HepG2 (cell line): ENCODE data around the gene GPR149. TPM values are rescaled to one million over a fixed set of nuclear protein-coding genes. Genes with fewer than 3 reads are reported as not detected.
A peak's percentile ranks its signal among the peaks of the same experiment; 100 is the strongest.

ENCODE experiments used
- AHR ChIP-seq: IDR thresholded peaks from 2 replicates; pipeline ENCODE4 v1.6.1; 2018; ENCODE audit warnings: missing genetic modification reagents, missing compliant biosample characterization
- AKAP8 ChIP-seq: sonication (generic); formaldehyde crosslinking; IDR thresholded peaks from 2 replicates; pipeline ENCODE4 v1.5.1; 2020; ENCODE audit warnings: mild to moderate bottlenecking, missing genetic modification reagents
- CCAR2 ChIP-seq: fragments of 200-400 bp; formaldehyde crosslinking; optimal IDR thresholded peaks from 2 replicates; pipeline ENCODE3; 2018; ENCODE audit warnings: low read depth, mild to moderate bottlenecking, low read length, moderate library complexity
- EED ChIP-seq: sonication (generic); formaldehyde crosslinking; IDR thresholded peaks from 2 replicates; pipeline ENCODE4 v1.5.0; 2020; ENCODE audit warnings: mild to moderate bottlenecking, missing genetic modification reagents
- EP300 ChIP-seq, 3 experiments: sonication (generic) in 1 of 3; formaldehyde crosslinking in 1 of 3; IDR thresholded peaks; 2 replicates each; pipeline versions ENCODE4 v1.5.1 to v1.6.1; 2011 to 2020; ENCODE audit warnings: low read depth in 2 of 3, low read length in 2 of 3, borderline replicate concordance in 1 of 3, improper control_type of control experiment in 1 of 3, mild to moderate bottlenecking in 1 of 3, missing genetic modification reagents in 1 of 3, moderate library complexity in 1 of 3
- HNRNPL ChIP-seq: fragments of 200-400 bp; formaldehyde crosslinking; IDR thresholded peaks from 2 replicates; pipeline ENCODE4 v1.6.1; 2017; ENCODE audit warnings: mild to moderate bottlenecking, low read depth, low read length
- LCORL ChIP-seq, 2 experiments: fragments of 450-650 bp in 1 of 2; sonication (generic) in 1 of 2; formaldehyde crosslinking in 1 of 2; IDR thresholded peaks; 2 replicates each; pipeline versions ENCODE4 v1.5.0 to v1.6.1; 2017 to 2020; ENCODE audit warnings: antibody characterized with exemption in 1 of 2, missing genetic modification reagents in 1 of 2
- MYC ChIP-seq: sonication (generic); formaldehyde crosslinking; IDR thresholded peaks from 2 replicates; pipeline ENCODE4 v1.9.0; 2021; ENCODE audit warnings: missing genetic modification reagents, borderline replicate concordance
- MYNN ChIP-seq: sonication (generic); formaldehyde crosslinking; IDR thresholded peaks from 2 replicates; pipeline ENCODE4 v1.4.0; 2020; ENCODE audit warnings: mild to moderate bottlenecking, low read depth, missing genetic modification reagents
- NCOA2 ChIP-seq: sonication (generic); formaldehyde crosslinking; IDR thresholded peaks from 2 replicates; pipeline ENCODE4 v1.8.0; 2022; ENCODE audit warnings: inconsistent platforms
- RELA ChIP-seq: sonication (generic); formaldehyde crosslinking; IDR thresholded peaks from 2 replicates; pipeline ENCODE4 v1.4.0; 2020; ENCODE audit warnings: missing genetic modification reagents
- RFX5 ChIP-seq: IDR thresholded peaks from 2 replicates; pipeline ENCODE4 v1.6.1; 2011; ENCODE audit warnings: low read depth, low read length, improper control_type of control experiment
- SIN3B ChIP-seq: fragments of 150-350 bp; IDR thresholded peaks from 2 replicates; pipeline ENCODE4 v1.6.1; 2014; ENCODE audit warnings: low read length
- SRSF1 ChIP-seq: fragments of 200-400 bp; formaldehyde crosslinking; optimal IDR thresholded peaks from 2 replicates; pipeline ENCODE3; 2017; ENCODE audit warnings: mild to moderate bottlenecking, low read depth, low read length, moderate library complexity
- ZBTB1 ChIP-seq: sonication (generic); formaldehyde crosslinking; IDR thresholded peaks from 2 replicates; pipeline ENCODE4 v1.4.0; 2020; ENCODE audit warnings: missing genetic modification reagents, borderline replicate concordance
- ZBTB38 ChIP-seq: sonication (generic); formaldehyde crosslinking; IDR thresholded peaks from 2 replicates; pipeline ENCODE4 v1.5.1; 2020; ENCODE audit warnings: mild to moderate bottlenecking, missing genetic modification reagents
- ZNF292 ChIP-seq: sonication (generic); formaldehyde crosslinking; IDR thresholded peaks from 2 replicates; pipeline ENCODE4 v1.8.1; 2022; ENCODE audit warnings: mild to moderate bottlenecking, low read depth, missing genetic modification reagents, borderline replicate concordance
- ZNF382 ChIP-seq: sonication (generic); formaldehyde crosslinking; IDR thresholded peaks from 2 replicates; pipeline ENCODE4 v1.5.0; 2020; ENCODE audit warnings: missing genetic modification reagents, mild to moderate bottlenecking, borderline replicate concordance
- ZNF431 ChIP-seq: sonication (generic); formaldehyde crosslinking; IDR thresholded peaks from 2 replicates; pipeline ENCODE4 v1.9.0; 2022; ENCODE audit warnings: missing genetic modification reagents, low read depth, mild to moderate bottlenecking, borderline replicate concordance
- ZNF44 ChIP-seq: sonication (generic); formaldehyde crosslinking; IDR thresholded peaks from 2 replicates; pipeline ENCODE4 v1.5.1; 2020; ENCODE audit warnings: mild to moderate bottlenecking, missing genetic modification reagents
- ZNF496 ChIP-seq: sonication (generic); formaldehyde crosslinking; IDR thresholded peaks from 2 replicates; pipeline ENCODE4 v1.8.1; 2023; ENCODE audit warnings: mild to moderate bottlenecking, moderate library complexity, missing genetic modification reagents; ENCODE audit not compliant: insufficient replicate concordance
- ZNF549 ChIP-seq: sonication (generic); formaldehyde crosslinking; IDR thresholded peaks from 2 replicates; pipeline ENCODE4 v1.5.0; 2020; ENCODE audit warnings: missing genetic modification reagents
- ZNF660 ChIP-seq: sonication (generic); formaldehyde crosslinking; IDR thresholded peaks from 2 replicates; pipeline ENCODE4 v1.5.1; 2020; ENCODE audit warnings: mild to moderate bottlenecking, low read depth, missing genetic modification reagents, borderline replicate concordance
- ZNF703 ChIP-seq: sonication (generic); formaldehyde crosslinking; IDR thresholded peaks from 2 replicates; pipeline ENCODE4 v1.5.1; 2020; ENCODE audit warnings: missing genetic modification reagents, mild to moderate bottlenecking, moderate library complexity, borderline replicate concordance
- ZNF775 ChIP-seq: sonication (generic); formaldehyde crosslinking; IDR thresholded peaks from 2 replicates; pipeline ENCODE4 v1.4.0; 2020; ENCODE audit warnings: missing genetic modification reagents, mild to moderate bottlenecking, moderate library complexity, borderline replicate concordance
- polyA plus RNA-seq, 8 experiments: library from polyadenylated mRNA; depleted of rRNA in 3 of 8; stranded (reverse) in 7 of 8; unstranded in 1 of 8; fragments of >200 nt; fragmentation: Illumina TruSeq in 4 of 8; extraction: Trizol in 4 of 8; gene quantifications; 2 replicates each; pipeline versions ENCODE4 v1.2.1 to v1.2.3, GENCODE V29; 2011 to 2016; ENCODE audit warnings: low read depth in 4 of 8, missing spikeins in 1 of 8, mixed read lengths in 1 of 8; ENCODE audit not compliant: insufficient read depth in 1 of 8
- total RNA-seq, 5 experiments: library from RNA; depleted of rRNA; stranded (reverse); fragments of >200 nt; fragmentation: Illumina TruSeq; extraction: Trizol; gene quantifications; 2 replicates each; pipeline ENCODE4 v1.2.3, GENCODE V29; 2016; ENCODE audit warnings: low read depth in 1 of 5
- TF ChIP-seq, protein P1 (sequence below): sonication (generic); formaldehyde crosslinking; IDR thresholded peaks from 2 replicates; pipeline ENCODE4 v1.8.1; 2023; ENCODE audit warnings: mild to moderate bottlenecking, missing genetic modification reagents
- TF ChIP-seq, protein P2 (sequence below): sonication (generic); formaldehyde crosslinking; IDR thresholded peaks from 2 replicates; pipeline ENCODE4 v1.5.0; 2020; ENCODE audit warnings: missing genetic modification reagents, mild to moderate bottlenecking, borderline replicate concordance

GPR149 gene
- total and polyA plus RNA-seq, 2 of the 13 experiments (the other 11 are each of a cell fraction or from before 2014, with no cell fraction given): not detected

DNA sequence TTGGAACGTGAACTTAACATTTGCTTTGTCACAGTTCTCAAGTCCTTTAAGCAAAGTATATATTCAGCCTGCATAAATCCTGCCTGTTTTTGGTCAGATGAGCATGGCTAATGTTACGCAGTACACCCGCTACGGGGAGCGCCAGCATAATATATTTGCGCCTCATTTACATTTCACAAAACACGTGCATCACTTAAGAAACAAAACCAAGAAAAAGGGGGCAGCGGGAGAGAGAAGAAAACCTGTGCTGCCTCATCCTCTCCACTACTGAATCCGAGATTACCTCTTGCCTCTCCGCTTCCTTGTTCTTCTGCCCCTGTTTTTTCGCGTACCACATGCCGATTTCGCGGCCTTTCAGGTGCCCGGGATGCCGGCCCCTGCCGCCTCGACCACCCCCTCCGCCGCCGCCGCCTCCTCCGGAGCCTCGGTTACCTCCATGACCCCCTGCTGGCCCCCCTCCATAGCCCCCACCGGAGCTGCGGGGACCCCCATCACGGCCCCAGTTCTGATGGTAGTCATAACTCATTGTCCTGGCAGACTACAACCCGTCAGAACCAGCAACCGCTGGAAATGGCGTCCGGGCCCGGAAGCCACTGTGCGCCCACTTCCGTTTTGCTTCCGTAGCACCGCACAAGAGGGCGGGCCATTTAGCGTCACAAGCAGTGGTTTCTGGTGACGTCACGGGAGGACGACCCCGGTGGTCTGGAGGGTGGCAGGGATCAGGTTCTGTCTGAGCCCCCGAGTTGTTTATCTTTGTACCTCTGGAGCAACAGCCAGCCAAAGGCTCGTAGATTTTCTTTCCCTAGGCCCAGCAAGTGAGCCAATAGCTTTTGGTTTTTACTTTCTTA lies 105.9 kb downstream of the GPR149 start, which contains the start of gene DHX36 (continued):
- TF ChIP-seq ZNF703 (CRISPR knock-in tag) (no peak), HNRNPL (no peak), ZNF775 (CRISPR knock-in tag) (no peak), ZNF431 (CRISPR knock-in tag) (0 out of 2 replicates have a peak, but pooled peaks have one; percentile 14), ZNF292 (no peak), MYNN (no peak), ZBTB1 (no peak), RELA (no peak), ZNF44 (CRISPR knock-in tag) (no peak), ZNF549 (CRISPR knock-in tag) (no peak), ZBTB38 (CRISPR knock-in tag) (0 out of 2 replicates have a peak, but pooled peaks have one; percentile 44), AHR (CRISPR knock-in tag) (no peak), MYC (CRISPR knock-in tag) (peak; percentile 76; the same call in 1 of the 2 replicates), AKAP8 (CRISPR knock-in tag) (no peak), SIN3B (no peak), NCOA2 (CRISPR knock-in tag) (no peak), EP300 (IDR thresholded peaks at IDR 0.05; ENCODE audit: low read depth in 2 of 2, low read length in 2 of 2) (no peak), EP300 (CRISPR knock-in tag; IDR thresholded peaks at IDR 0.05; ENCODE audit: borderline replicate concordance) (0 out of 2 replicates have a peak, but pooled peaks have one; percentile 14), LCORL (IDR thresholded peaks at IDR 0.05) (no peak), LCORL (CRISPR knock-in tag; IDR thresholded peaks at IDR 0.05) (peak; percentile 73), RFX5 (peak; percentile 81), SRSF1 (peak; percentile 33), ZNF382 (CRISPR knock-in tag) (no peak), ZNF496 (CRISPR knock-in tag) (no peak), EED (CRISPR knock-in tag) (0 out of 2 replicates have a peak, but pooled peaks have one; percentile 66), ZNF660 (no peak), CCAR2 (no peak)
- TF ChIP-seq, protein P1, sequence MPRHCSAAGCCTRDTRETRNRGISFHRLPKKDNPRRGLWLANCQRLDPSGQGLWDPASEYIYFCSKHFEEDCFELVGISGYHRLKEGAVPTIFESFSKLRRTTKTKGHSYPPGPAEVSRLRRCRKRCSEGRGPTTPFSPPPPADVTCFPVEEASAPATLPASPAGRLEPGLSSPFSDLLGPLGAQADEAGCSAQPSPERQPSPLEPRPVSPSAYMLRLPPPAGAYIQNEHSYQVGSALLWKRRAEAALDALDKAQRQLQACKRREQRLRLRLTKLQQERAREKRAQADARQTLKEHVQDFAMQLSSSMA (CRISPR knock-in tag): no peak
- TF ChIP-seq, protein P2, sequence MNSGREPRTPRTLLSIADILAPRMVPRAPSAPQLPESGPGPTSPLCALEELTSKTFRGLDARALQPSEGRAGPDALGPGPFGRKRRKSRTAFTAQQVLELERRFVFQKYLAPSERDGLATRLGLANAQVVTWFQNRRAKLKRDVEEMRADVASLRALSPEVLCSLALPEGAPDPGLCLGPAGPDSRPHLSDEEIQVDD (CRISPR knock-in tag): no peak
